HG03064 (cell line): ENCODE data around the gene RNF103.
"Not testable (repeated sequence)": the region's sequence is repeated elsewhere in the genome, so short reads cannot be mapped to it uniquely, and the experiment has no call there.

Experiments
- ATAC-seq: cut with Tn5 transposase; IDR thresholded peaks from one replicate; pipeline ENCODE4 v1.9.1; 2021; ENCODE audit warnings: low read depth; ENCODE audit not compliant: unreplicated experiment

RNF103 gene

DNA sequence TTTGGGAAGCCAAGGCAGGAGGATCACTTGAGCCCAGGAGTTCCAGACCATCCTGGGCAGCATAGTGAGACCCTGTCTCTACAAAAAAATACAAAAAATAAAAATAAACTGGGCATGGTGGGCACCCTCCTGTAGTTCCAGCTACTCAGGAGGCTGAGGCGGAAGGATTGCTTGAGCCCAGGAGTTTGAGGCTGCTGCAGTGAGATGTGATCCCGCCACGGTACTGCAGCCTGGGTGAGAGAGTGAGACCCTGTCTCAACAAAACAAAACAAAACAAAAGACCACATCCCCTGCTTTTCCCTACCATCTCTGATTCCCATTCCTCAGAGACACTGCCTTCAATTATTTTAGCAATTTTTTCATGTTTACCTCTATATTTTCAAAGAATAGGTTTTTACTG, 3.9 kb upstream of the RNF103 start:
- no peak for ATAC-seq

- ATAC-seq, result no peak
Measured at GRCh38 chr2:86625096-86625495, 1.4 kb upstream of the RNF103 start.

DNA sequence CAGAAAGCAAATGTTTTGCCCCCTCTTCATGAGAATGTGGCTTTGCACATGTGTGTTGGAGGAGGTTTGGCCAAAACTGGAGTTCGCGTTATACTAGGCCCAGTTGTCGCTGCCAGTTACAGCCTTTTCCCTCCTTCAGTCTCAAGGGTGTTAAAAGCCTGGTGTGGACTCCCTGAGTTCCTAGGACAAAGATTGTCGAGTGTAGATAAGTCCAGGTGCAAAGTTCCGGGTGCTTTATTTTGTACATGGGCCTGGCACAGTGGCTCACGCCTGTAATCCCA, 542 bp upstream of the RNF103 start:
- no peak for ATAC-seq

DNA sequence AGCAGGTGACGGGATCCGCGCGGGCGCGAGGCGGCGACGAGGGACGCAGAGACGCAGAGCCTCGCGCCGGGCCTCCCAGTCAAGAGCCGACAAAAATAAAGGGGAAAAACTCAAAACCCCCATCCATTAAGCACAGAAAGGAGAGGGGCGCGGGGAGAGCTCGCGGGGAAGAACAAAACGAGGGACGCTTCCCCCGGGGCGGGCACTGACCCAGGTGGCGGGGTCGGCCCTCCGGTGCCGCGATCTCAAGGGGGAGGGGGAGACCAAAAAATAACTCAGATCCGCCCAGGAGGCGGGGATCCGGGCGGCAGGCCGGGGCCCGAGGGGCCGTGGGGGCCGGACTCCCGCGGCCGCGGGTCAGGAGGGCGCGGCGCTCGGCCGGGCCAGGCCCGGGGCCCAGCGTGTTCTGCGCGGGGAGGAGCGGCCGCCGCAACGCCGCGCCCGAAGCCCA, 597 bp downstream of the RNF103 start:
- peak; percentile 42 for ATAC-seq

DNA sequence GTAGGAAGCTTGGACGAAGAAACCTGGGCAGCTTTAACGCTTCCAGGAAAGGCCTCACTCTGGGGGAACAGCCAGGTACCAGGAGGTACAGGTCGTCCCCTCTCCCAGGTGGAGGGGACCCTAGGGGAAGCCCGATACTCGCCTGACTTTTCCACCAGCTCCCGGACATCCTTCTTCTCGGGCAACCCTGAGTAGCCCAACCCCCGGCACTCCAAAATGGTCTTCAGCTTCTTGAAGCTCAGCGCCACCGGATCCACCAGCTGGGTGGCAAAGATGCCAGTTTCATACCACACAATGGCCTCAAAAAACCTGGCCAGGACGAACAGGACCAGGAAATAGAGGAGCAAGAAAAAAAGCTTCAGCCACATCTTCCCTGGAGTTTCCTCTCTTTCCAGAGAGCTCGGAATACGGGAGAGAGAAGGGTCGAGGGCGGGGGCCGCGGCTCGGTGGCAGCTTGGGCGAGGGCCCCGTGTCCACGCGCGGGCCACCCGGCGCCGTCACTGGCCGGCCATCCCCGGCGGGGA, 1.1 kb downstream of the RNF103 start:
- ATAC-seq, result no peak

GRCh38 chr2:86621280-86621943, 2.3 kb downstream of the RNF103 start:
- ATAC-seq, result no peak

- no peak for ATAC-seq
Measured at GRCh38 chr2:86617738-86618137, 5.9 kb downstream of the RNF103 start.

DNA sequence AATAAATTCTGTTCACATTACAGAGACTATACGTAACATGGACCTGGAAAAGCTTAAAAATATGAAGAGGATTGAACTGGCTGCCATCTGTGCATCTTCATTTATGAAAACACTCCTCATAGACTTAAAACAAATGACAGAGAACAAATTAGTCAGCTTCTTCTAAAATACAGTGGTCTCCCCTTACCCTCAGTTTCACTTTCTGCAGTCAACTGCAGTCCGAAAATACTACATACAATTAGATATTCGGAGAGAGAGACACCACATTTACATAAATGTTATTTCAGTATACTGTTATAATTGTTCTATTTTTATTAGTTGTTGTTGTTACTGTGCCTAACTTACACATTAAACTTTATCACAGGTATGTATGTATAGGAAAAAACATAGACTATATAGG, 6.5 kb downstream of the RNF103 start:
- no peak for ATAC-seq

- no peak for ATAC-seq
Measured at GRCh38 chr2:86616502-86616901, 7.2 kb downstream of the RNF103 start.

DNA sequence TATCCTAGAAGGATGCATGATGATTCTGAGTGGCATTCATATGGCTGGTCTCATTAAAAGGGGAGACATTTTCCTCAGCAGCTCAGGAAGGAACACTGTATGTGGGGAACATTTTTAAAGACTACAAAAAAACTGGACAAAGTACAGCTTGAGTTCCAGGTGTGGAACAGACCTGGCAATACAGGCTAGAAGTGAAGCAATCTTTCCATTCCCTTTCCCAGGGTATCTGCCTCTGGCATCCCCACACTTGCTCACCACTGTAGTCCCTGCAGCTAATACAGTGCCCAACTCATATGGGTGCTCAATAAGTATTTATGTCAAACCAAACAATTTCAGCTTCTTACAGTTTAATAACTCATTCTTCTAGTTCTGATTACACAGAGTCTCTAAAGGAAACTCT, 8.1 kb downstream of the RNF103 start:
- ATAC-seq, result no peak

GRCh38 chr2:86613515-86613914, 10.2 kb downstream of the RNF103 start:
- no peak for ATAC-seq

GRCh38 chr2:86610871-86611270, 12.8 kb downstream of the RNF103 start:
- no peak for ATAC-seq

GRCh38 chr2:86608832-86609410, 14.7 kb downstream of the RNF103 start:
- ATAC-seq, result no peak

GRCh38 chr2:86603905-86604304, 19.8 kb downstream of the RNF103 start:
- ATAC-seq, result no peak

DNA sequence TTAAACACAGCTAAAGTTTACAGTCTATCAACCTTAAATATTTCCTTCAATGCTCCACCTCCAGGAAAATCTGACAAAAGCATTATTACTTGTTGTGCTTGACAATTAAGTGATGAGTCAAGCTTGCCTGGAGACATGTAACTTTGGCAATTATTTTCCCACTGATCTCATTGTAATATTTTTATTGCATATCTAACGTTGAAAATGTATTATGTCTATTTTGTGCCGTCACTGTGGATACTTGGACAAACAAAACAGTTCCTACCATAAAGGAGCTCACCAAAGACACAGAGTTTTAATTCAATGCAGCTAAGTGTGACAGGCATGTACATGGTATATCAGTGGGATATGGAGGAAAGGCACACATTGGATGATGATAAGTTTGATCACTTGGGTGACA, 24.7 kb downstream of the RNF103 start:
- ATAC-seq, result no peak

GRCh38 chr2:86596118-86596517, 27.5 kb downstream of the RNF103 start:
- no peak for ATAC-seq

DNA sequence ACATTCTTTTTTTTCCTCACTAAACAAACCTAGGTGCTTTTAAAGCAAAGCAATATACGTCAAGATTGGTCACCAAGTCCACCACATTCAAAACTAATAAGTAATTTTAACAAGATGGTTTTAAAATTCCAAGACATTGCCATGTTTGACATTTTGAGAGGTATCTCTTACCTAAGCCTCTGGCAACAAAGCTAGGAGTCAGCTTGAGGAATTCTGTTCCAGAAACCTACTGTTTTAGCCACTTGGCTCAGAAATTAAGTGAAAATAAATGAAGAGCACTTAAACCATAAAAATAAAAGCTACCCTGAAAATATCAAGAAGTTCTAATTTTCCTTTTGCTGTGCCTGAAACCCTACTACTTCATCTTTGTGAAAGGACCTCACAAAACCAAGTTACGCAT, 30.4 kb downstream of the RNF103 start:
- ATAC-seq, result no peak

GRCh38 chr2:86592547-86593230, 31.0 kb downstream of the RNF103 start:
- no peak for ATAC-seq

DNA sequence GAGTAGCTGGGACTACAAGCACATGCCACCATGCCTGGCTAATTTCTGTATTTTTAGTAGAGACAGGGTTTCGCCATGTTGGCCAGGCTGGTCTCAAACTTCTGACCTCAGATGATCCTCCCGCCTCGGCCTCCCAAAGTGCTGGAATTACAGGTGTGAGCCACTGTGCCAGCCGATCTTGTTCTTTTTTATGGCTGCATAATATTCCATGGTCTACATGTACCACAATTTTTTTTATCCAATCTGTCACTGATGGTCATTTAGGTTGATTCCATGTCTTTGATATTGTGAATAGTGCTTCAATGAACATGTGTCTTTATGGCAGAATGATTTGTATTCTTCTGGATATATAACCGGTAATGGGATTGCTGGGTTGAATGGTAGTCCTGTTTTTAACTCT, 34.0 kb downstream of the RNF103 start:
- ATAC-seq, result not testable (repeated sequence)

- no peak for ATAC-seq
Measured at GRCh38 chr2:86584151-86584913, 39.3 kb downstream of the RNF103 start.

GRCh38 chr2:86580560-86580959, 43.1 kb downstream of the RNF103 start:
- ATAC-seq, result no peak
